Measurements from ENCODE around the gene FAM107B.
"Not testable (repeated sequence)": the region's sequence is repeated elsewhere in the genome, so short reads cannot be mapped to it uniquely, and the experiment has no call there.

Gene FAM107B

DNA sequence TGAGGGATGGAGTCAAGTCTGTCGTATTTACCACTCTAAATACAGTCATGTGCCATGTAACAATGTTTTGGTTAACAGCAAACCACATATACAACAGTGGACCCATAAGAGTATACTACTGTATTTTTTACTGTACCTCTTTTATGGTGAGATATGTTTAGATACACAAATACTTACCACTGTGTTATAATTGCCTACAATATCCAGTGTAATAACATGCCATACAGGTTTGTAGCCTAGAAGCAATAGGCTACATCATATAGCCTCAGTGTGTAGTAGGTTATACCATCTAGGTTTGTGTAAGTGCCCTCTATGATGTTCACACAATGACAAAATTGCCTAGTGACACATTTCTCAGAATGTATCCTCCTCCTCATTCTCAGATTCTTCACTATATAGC is 110.4 kb downstream of the FAM107B start:
- DNase-seq (ENCODE audit: low read depth in 2 of 2): no peak

DNA sequence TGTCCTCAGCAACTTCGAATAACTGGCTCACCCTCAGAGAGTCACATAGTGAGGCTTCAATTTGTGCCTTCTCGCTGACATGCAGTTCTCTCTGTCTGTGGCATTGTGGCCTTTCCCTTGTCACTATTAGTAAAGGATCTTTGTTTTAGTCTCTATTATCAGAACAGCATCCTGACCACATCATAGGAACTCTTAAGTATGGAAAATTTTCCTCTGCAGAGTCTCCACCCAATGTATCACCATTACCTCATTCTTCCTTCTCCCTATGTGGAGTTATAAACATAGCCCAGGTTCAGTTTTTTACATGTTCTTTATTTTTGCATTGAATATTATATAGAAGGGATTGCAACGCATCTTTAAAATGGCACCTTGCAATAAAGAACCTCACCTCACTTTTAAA is 112.9 kb downstream of the FAM107B start:
- DNase-seq (ENCODE audit: low read depth in 2 of 2): no peak

DNA sequence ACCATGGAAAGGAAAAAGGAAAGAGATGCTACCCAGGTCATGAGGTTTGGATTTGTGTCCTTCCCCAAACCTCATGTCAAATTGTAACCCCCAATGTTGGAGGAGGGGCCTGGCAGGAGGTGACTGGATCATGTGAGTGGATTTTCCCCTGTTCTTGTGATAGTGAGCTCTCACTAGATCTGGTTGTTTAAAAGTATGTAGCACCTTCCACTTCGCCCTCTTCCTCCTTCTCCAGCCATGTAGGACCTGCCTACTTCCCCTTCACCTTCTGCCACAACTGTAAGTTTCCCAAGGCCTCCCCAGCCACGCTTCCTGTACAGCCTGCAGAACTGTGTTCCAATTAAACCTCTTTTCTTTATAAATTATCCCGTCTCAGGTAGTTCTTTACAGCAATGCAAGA is 113.9 kb downstream of the FAM107B start:
- DNase-seq (ENCODE audit: low read depth in 2 of 2): no peak

DNA sequence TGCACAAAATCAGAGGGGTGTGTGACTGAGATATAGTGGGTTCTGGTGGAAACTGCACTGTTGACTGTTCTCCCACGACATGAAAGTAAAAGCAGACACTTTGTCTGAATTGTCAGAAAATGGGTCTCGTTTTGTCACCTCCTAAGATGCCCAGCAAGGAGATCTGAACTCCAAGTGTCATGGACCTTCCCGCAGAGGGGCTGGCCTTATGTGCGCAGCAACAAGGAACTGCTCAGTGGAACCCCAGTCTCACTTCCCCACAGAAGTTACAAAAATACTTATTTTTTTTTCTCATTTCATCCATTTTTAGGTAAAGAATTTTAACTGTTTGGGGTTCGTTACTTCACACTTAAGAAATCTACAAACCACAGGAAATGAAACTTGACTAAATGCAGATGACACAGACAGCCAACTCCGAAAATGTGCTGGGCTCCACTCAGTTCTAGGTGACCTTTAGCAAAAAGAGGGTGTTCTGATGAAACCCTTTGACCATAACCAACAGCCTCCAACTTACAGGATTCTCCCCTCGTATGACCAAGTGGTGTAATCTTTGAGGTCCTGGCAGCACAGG is 115.0 kb downstream of the FAM107B start:
- peak in 1 of 2 donors; percentile 41 for DNase-seq (ENCODE audit: low read depth in 2 of 2)

DNA sequence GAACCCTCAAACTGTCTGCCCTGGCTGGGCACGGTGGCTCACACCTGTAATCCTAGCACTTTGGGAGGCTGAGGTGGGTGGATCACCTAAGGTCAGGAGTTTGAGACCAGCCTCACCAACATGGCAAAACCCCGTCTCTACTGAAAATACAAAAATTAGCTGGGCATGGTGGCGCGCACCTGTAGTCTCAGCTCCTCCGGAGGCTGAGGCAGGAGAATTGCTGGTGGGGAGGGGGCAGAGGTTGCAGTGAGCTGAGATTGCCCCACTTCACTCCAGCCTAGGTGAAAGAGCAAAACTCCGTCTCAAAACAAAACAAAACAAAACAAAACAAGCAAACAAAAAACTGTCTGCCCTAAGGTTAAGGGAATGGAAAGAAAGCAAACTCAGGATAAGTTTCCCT is 115.6 kb downstream of the FAM107B start:
- DNase-seq (ENCODE audit: low read depth in 2 of 2): not testable (repeated sequence)

DNA sequence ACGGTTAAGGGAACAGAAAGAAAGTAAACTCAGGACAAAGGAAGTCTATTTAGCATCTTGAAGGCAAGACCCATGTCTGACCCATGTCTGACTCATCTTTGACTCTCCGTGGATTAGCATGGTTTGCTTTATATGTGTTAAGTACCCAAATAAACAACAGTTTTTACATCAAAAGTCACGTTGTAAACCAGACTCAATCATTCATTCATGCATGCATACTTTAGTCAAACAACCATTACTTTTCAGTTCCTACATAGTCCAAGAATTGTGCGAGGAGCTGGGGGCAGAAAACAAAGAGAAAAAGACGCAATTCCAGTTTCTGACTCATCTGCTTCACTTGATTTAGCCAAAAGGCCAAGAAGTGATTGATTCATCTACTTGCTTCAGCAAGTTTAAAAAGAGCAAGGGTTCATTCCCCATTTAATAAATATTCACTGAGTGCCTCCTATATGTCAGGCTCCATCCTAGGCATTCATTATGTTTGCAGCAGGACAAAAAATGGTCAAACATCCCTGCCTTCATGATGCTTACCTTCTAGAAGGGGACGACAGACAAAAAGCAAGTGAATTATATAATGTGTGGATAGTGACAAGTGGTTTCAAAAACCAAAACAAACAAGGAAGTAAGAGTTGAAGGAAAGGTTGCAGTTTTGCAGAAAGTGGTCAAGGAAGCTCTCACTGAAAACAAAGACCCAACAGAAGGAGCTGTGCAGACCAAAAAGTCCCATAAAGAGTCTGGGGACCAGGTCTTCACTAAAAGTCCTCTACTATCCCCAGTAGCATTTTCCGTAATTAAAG is 116.2 kb downstream of the FAM107B start:
- no peak for DNase-seq (ENCODE audit: low read depth in 2 of 2)

DNA sequence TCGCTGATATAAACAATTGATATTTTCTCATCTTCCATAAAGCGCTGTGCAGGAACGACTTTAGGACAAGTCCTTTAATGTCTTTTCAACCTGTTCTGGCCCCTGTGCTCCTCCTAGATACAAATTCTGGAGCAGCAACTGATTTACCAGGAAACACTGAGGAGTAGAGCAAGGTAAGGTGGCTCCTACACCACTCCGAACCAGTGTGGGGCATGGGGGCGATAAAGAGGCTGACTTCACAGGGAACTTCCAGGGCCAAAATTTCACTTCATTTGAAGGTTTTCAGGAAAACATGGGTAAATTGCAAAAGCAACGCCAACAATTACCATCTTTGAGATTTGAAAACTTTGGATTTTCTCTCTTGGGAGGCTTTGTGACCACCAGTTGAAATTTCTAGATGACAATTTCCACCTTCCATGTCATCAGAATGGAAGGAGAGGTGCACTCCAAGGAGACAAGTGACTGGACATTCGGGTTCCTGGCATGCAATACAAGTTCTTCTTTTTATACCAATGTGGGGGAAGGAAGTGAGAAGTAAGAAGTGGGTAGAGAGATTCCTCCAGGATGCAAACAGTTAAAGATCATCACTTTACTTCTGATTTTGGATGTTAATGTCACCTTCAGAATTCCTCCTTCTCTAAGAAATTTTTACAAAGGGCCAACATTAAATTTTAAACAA is 118.5 kb downstream of the FAM107B start:
- DNase-seq (ENCODE audit: low read depth in 2 of 2): no peak

DNA sequence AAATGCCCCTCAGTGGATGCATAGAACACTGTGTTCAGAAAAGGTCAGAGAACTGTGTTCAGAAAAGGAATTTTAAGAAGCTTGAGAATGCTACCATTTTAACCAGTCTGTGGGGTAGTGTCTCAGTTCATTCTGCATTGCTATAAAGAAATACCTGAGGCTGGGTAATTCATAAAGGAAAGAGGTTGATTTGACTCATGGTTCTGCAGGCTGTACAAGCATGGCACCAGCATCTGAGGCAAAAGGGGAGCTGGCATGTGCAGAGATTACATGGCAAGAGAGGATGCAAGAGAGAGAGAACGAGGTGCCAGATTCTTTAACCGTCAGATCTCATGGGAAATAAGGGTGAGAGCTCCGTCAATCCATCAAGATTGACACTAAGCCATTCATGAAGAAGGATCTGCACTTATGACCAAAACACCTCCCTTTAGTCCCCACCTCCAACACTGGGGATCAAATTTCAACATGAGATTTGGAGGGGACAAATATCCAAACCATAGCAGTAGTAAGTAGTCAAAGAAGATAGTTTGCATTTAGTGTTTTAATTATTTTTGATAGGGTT is 119.8 kb downstream of the FAM107B start:
- DNase-seq (ENCODE audit: low read depth in 2 of 2): no peak

DNA sequence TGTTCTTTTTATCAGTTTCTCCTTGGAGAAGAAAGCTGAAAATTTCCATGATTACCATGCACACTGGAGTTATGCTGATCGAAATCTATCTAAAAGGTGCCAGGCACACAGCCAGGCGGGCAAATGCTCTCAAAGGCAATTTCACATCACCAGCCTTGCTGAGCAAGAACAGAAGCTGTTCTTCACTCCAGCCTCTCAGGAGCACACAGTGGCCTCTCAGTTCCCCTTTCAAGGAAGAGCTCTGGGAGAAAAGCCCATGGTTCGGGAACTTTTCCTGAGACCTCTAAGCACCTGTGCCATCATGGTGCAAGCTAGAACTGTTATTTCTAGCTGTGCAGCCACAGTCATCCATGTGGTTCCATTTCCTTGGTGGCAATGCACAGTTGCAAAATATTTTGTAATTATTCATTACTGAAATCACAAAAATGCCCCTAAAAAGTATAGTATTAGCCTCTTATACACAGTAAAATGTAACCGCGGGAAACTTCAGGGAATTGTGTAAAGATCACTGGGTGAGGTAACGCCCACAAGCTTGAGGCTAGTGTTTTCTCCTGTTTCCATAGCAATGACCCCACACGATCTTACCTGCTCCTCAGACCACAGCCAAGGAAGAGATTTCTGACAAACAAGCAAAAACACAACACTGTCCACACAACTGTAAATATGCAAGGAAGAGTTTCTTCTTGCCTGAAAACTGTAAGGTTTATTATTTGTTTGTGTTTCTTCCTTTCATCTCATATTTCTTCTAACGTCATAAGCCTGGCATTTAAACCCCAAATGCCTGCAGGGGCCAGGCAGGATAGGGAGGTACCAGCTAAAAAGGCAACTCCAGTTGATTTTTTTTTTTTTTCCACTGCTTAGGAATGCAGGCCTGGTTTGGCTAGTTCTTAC is 121.2 kb downstream of the FAM107B start:
- DNase-seq (ENCODE audit: low read depth in 2 of 2): no peak

DNA sequence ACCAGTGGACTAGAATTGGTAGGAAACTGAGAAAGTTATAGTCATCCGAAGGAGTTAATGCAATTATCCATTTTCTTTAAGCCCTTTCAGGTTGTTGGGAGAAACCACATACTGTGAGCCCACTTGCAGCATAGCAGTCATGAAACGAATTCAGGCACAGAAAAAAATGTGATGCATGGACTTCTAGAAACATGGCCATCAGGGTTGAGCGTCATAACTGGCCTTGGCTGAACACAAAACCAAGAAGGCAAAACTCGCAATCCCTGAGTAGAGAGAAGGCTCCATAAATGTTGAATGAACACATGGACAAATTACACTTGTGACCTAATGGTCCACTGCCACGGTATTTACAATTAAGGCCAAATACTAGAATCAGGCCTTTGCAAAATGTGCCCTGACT is 121.9 kb downstream of the FAM107B start:
- no peak for DNase-seq (ENCODE audit: low read depth in 2 of 2)

DNA sequence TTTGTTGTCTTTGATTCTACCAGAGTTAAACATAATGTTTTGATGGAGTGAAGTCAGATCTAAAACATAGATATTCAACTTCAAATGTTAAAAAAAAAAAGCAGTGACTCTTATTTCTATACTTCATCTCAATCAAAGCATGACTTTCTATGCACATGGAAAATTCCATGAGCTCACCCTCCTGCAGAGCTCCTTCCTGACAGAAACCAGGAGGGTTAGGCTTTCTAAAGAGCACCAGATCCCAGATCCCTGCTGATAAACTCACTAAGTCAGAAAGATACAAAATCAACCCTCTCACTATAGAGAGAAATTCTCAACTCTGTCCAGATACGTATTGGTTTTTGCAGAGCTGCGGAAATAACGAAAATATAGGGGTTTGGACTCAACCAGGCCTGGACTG is 122.6 kb downstream of the FAM107B start:
- DNase-seq (ENCODE audit: low read depth in 2 of 2): no peak

DNA sequence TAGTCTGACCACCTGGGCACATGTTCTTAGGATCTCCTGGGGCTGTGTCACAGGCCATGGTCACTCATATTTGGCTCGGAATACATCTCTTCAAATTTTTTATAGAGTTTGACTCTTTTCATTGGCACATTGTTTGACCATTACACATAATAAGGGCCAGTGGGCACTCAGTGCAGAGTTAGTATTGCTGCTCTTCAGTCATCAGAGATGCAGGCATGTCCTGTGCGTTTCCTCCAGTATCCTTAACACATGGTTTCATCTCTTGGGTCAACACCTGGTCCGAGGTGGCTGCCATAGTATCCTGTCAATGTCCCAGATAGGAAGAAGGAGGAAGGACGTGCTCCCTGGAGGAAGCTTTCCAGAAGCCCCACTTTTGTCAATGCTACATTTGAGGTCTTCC is 125.0 kb downstream of the FAM107B start:
- no peak for DNase-seq (ENCODE audit: low read depth in 2 of 2)

DNA sequence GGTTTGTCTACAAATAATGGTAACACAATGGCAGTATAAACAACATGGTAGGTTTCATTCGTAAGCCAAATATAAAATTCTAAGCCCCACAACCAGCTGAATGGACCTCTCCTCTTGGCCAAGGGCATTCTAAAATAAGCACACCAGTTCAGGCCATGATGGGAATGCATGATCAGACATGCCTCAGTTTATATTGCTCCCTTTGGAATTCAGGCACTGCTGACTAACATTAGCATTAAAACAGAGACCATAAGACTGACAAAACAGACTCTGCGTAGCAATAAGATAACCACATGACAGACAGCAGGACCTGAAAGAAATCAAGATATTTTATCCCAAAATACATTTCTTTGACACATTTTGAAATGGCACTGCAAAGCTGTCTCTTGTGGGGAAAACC is 125.8 kb downstream of the FAM107B start:
- DNase-seq (ENCODE audit: low read depth in 2 of 2): no peak

DNA sequence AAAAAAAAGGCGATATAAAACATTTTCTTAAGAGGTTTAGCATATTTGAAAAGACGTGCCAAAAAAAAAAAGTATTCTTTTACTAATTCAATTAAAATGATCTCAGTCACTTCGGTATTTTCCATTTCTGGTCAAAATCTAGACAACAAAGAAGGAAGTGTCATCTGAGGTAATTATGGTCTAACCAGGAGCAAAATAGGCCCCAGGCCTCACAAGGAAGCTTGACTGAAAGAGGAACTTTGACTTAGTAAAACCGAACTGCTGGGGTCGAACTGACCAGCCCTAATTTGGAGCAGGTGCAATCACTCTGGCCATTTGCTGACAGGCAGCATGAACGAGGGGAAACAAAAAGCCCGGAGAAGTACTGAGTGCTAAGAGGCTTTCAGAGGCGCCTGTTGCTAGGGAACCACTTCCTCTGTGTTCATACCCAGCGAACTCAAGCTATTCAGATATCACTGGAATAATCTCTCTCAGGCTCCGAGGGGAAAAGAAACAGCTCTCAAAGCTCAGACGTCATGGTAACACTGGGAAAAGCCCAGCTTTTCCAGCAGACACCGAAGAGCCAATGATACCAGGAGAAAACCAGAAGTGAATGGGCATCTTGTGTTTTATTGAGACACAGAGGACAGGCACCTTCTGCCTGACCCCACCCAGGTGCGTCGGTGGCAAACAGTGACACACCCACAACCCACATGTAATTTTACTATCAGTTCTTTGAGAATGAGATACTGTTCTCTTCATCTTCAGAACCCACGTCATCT is 126.5 kb downstream of the FAM107B start:
- peak; percentile 33 to 47 for DNase-seq (ENCODE audit: low read depth in 2 of 2)

DNA sequence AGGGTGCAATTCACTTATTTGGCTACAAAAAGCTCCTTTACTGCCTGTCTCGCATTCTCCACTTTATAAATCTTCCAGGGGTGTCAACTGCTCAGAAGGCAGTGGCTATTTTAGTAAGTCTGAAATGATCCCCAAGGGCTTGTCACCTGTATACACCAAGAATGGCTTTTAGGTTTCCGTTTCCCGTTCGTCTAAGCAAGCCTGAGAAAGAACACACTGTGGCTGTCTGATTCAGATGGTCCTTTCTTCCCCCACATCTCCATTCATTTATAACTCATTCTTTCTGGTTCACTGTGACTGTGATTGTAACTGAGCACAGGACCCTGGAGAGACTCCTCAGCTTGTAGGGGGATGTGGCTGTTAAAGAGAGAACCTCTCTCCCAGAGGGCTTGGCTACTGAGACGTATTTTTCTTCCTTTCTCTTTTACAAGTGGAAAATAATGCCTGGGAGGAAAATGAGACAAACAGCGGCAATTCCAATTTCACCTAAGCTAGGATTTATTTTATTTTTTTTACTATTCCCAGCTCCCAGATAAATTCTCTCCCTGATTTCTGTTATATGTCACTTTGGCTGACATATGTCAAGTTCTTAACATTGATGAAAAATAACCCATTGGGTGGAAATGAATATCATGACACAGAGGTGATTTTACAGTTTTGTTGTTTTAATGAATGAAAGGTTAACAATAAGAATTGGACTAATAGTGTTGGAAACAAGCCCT is 129.3 kb downstream of the FAM107B start:
- DNase-seq (ENCODE audit: low read depth in 2 of 2): no peak

DNA sequence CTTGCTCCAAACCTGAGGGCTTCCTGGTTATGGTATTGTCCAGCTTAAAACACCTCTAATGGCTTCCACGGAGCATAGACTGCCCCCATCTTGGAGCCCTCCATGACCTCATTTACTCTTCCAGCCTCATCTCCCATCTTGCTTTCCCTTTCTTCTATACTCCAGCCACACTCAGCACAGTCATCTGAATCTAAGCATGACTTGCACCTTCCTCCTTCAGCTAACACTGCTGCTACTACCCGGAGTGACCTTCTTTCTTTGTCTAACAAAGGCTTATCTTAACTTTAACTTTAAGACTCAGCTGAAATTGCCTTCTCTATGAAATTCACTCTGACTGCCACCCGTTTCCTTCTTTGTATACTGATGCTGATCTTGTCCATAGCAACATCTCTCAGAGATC is 135.1 kb downstream of the FAM107B start:
- no peak for DNase-seq (ENCODE audit: low read depth in 2 of 2)

DNA sequence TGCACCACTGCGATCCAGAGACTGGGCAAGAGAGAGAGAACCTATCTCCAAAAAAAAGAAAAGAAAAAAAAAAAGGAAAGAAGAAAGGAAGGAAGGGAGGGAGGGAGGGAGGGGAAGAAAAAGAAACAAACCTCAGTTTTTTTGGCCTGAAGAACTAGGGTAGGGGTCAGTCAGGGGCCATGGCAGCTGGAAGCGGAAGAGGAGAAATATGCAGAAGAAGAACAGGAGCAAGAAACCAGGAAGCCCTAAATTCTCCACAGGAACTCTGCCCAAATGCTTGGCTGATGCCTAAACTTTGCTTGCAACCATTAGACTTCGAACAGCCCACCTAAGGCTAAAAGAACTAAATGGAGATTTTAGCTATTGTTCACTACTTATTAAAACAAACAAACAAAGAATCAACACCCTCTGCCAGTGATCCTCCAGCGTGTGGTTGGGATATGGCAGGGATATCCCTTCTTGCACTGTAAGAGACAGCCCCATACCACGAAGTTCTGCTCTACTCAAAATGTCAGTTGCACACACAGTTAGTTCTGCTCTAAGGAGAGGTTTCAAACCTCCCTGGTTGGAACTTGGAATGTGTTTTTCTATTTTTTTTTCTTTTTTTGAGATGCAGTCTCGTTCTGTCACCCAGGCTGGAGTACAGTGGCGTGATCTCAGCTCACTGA is 139.5 kb downstream of the FAM107B start:
- no peak for DNase-seq (ENCODE audit: low read depth in 2 of 2)

DNA sequence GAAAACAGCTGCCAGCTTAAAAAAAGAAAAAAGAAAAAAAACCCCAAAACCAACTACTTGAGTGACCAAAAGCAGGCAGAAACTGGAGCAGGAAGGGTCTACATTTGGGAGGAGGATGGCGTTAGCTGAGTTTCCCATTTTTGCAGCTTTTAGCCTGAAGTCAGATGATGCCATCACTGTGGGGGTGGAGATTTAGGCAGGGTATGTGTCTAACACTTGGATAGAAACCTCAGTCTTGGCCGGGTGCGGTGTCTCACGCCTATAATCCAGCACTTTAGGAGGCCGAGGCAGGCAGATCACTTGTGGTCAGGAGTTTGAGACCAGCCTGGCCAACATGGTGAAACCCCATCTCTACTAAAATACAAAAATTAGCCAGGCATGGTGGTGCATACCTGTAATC is 140.1 kb downstream of the FAM107B start:
- DNase-seq (ENCODE audit: low read depth in 2 of 2): not testable (repeated sequence)

DNA sequence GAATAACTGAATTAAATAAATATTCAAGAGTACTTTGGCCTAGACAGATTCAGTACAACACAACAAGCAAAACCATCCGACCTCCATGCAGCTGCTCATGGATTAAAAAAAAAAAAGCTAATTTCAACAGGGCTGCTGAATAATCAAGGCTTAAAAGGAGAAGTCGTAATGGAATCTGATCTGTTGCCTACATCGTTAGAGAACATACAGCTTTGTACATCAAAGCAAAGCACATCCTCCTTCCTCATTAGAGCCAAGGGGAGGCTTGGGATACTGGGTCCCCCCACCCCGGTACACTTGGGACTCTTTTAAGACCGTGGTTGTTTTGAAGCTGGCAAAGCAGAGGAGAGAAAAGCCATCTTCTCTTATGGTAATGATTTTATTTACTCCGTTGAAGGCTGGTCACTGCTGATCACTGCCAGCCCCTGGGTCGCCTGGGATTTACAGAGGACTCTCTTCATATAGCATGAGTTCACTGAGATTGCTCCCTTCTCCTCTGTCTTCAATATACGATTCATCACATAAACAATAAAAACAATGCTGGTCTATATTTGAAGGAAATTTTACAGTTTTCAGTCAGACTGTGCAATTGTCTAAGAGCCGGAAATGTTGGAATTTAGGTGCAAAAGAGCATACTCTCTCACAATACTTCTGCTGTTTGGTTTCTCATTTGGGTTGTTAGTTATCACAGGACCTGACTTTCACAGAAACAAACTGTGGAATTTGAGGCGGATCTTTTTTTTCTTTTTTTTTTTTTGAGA is 148.8 kb downstream of the FAM107B start:
- no peak for DNase-seq (ENCODE audit: low read depth in 2 of 2)

Data from stimulated activated CD4-positive, alpha-beta T cell treated with anti-CD3 and anti-CD28 coated beads, Interleukin-4, amount 100 ng/mL, for 48 hours (primary cell).